ENCODE data around the gene ATP10A. TPM values are rescaled to one million over a fixed set of nuclear protein-coding genes. Genes with fewer than 3 reads are reported as not detected.
A peak's percentile ranks its signal among the peaks of the same experiment; 100 is the strongest.

The ATP10A gene
- total RNA-seq, 2 experiments from 2014 or later = 36.7 to 70.1 TPM

GRCh38 chr15:25879438-25879837 lies 16.3 kb upstream of the ATP10A start:
- H3K27me3 Mint-ChIP-seq = peaks cover 6% of the 10 kb centered on the region
- no peaks in the 10 kb centered on the region for H3K36me3 Mint-ChIP-seq
- CTCF ChIA-PET = interaction anchor here (1.0 to 1.1 kb wide), 2 partner anchors 14 to 96 kb away, joined by 3 read pairs; no protein-coding TSS in a partner anchor
- H3K9me3 Mint-ChIP-seq (ENCODE audit: low read depth) = no peaks in the 10 kb centered on the region
- no peak overlapping the region for H3K4me3 Mint-ChIP-seq
- no peak for ATAC-seq
- no peak overlapping the region for H3K27ac Mint-ChIP-seq
- H3K4me1 Mint-ChIP-seq = peaks cover 2% of the 10 kb centered on the region
- no peak for DNase-seq

GRCh38 chr15:25877681-25878080 lies 14.6 kb upstream of the ATP10A start:
- Mint-ChIP-seq H3K27ac (no peak overlapping the region), H3K4me3 (no peak overlapping the region), H3K36me3 (no peaks in the 10 kb centered on the region), H3K9me3 (ENCODE audit: low read depth) (no peaks in the 10 kb centered on the region), H3K4me1 (peaks cover 2% of the 10 kb centered on the region), H3K27me3 (no peaks in the 10 kb centered on the region)
- CTCF ChIA-PET = no interaction called here
- ATAC-seq (no peak), DNase-seq (no peak)

DNA sequence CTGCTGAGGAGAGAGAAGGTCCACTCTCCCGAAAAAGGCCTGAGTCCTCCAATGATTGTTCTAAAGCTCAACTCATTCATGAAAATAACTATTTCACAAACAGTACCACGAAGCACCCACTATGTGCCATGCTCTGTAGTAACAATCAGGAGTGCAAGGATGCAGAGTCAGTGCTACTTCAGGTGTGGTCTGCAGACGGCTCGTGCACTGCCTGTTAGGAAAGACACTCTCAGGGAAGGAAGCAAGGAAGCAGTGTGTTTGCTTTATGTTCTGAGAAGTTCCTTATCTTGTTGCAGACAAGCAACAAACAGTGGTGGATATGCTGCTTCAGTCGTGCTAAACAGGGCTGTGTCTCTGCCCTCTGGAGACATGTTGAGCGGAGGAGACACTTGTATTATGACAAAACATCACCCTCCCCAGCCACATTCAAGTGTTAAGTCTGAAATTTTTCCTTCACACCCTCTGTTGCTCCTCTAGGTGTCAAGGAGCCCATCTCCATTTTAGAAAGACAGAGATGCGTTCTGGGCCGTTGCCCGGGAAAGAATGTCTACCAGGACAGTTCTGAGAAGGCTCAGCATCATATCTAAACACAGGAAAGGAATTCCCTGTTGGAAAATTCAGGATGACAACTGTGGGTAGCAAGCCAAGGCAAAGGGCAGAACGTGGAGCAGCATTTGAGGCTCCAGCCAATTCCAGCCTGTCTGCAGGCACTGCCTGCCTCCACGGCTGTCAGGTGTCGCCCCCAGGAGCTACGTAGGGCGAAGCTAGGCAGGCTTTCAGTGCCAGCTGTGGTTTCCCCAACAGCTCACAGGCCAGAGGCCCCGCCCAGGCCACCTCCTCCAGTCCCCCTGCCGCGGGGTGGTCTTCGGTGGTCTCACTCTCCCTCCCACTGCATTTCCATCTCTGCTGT lies 13.4 kb upstream of the ATP10A start:
- no peak for DNase-seq
- CTCF ChIA-PET = no interaction called here
- ATAC-seq = no peak
- peaks cover 2% of the 10 kb centered on the region for H3K4me1 Mint-ChIP-seq
- no peaks in the 10 kb centered on the region for H3K36me3 Mint-ChIP-seq
- H3K27me3 Mint-ChIP-seq = no peaks in the 10 kb centered on the region
- H3K9me3 Mint-ChIP-seq (ENCODE audit: low read depth) = no peaks in the 10 kb centered on the region
- no peak overlapping the region for H3K4me3 Mint-ChIP-seq
- H3K27ac Mint-ChIP-seq = no peak overlapping the region

DNA sequence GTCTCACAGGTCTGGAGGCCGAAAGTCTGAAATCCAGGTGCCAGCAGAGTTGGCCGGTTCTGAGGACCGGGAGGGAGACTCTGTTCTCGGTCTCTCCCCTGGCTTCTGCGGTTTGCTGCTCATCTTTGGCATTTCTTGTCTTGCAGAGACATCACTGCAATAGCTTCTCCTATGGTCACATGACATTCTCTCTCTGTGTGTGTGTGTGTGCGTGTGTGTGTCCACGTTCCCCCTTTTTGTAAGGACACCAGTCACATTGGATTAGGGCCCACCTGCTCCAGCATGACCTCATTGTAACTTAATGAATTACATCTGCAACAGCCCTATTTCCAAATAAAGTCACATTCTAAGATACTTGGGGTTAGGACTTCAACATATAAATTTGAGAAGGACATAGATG lies 12.4 kb upstream of the ATP10A start:
- H3K4me1 Mint-ChIP-seq = peaks cover 2% of the 10 kb centered on the region
- no peak overlapping the region for H3K4me3 Mint-ChIP-seq
- ATAC-seq (no peak), DNase-seq (no peak)
- no peaks in the 10 kb centered on the region for H3K9me3 Mint-ChIP-seq (ENCODE audit: low read depth)
- CTCF ChIA-PET = no interaction called here
- H3K27ac Mint-ChIP-seq = no peak overlapping the region
- no peaks in the 10 kb centered on the region for H3K36me3 Mint-ChIP-seq
- H3K27me3 Mint-ChIP-seq = no peaks in the 10 kb centered on the region

GRCh38 chr15:25874379-25874778 lies 11.3 kb upstream of the ATP10A start:
- ATAC-seq (no peak), DNase-seq (no peak)
- Mint-ChIP-seq H3K27me3 (no peaks in the 10 kb centered on the region), H3K27ac (no peak overlapping the region), H3K36me3 (no peaks in the 10 kb centered on the region), H3K4me1 (peaks cover 6% of the 10 kb centered on the region), H3K9me3 (ENCODE audit: low read depth) (no peaks in the 10 kb centered on the region), H3K4me3 (no peak overlapping the region)
- CTCF ChIA-PET = no interaction called here

GRCh38 chr15:25871403-25871802 lies 8.3 kb upstream of the ATP10A start:
- CTCF ChIA-PET = interaction anchor here (1.3 kb wide), 1 partner anchor 88 kb away, joined by 3 read pairs; no protein-coding TSS in a partner anchor
- DNase-seq = no peak
- Mint-ChIP-seq H3K36me3 (no peaks in the 10 kb centered on the region), H3K27ac (no peak overlapping the region), H3K4me1 (peaks cover 6% of the 10 kb centered on the region), H3K4me3 (no peak overlapping the region), H3K9me3 (ENCODE audit: low read depth) (no peaks in the 10 kb centered on the region), H3K27me3 (peaks cover 4% of the 10 kb centered on the region)
- ATAC-seq = no peak

DNA sequence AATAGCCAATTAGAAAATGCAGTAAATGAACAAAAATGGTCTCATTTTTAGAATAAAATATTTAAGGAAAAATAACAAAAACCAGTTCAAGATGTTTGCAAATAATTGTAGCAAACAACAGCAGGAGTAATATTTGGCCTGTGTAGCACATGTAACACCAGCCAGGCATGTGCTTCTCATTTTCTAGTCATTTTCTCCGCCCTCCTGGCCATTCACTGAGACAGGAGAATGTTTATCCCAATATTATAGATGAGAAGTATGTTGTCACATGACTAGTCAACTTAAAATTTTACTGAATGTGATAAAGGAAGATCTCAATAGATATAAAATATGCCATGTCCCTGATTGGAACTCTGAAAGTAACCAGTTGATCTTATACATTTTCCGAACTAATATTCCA lies 7.8 kb upstream of the ATP10A start:
- H3K9me3 Mint-ChIP-seq (ENCODE audit: low read depth) = no peaks in the 10 kb centered on the region
- DNase-seq (no peak), ATAC-seq (no peak)
- no peaks in the 10 kb centered on the region for H3K36me3 Mint-ChIP-seq
- H3K4me3 Mint-ChIP-seq = no peak overlapping the region
- no peak overlapping the region for H3K27ac Mint-ChIP-seq
- H3K27me3 Mint-ChIP-seq = peaks cover 6% of the 10 kb centered on the region
- CTCF ChIA-PET = interaction anchor here (1.3 kb wide), 1 partner anchor 87 kb away, joined by 3 read pairs; no protein-coding TSS in a partner anchor
- H3K4me1 Mint-ChIP-seq = peaks cover 6% of the 10 kb centered on the region

DNA sequence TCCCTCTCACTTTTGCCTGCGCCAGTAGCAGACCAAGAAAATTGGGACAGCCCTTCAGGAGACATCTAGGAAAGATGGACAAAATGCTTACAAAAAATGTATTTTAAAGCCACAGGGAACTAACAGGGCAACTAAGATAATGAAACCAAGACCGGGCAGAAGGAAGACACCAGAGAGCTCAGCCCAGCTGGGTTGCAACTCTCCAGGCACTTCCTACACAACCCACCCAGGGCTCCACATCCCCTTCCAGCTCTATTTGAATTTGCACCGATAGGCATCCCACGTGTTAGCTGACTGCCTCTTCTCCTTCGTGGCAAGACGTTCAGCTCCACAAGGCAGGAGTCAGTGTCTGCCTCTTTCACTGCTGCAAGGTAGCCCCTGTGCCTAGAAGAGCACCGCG lies 6.6 kb upstream of the ATP10A start:
- H3K27me3 Mint-ChIP-seq = peaks cover 6% of the 10 kb centered on the region
- CTCF ChIA-PET = interaction anchor here (1.1 kb wide), 1 partner anchor 33 kb away, joined by 3 read pairs; no protein-coding TSS in a partner anchor
- H3K27ac Mint-ChIP-seq = no peak overlapping the region
- H3K9me3 Mint-ChIP-seq (ENCODE audit: low read depth) = no peaks in the 10 kb centered on the region
- DNase-seq (no peak), ATAC-seq (no peak)
- no peaks in the 10 kb centered on the region for H3K36me3 Mint-ChIP-seq
- peaks cover 6% of the 10 kb centered on the region for H3K4me1 Mint-ChIP-seq
- H3K4me3 Mint-ChIP-seq = no peak overlapping the region

DNA sequence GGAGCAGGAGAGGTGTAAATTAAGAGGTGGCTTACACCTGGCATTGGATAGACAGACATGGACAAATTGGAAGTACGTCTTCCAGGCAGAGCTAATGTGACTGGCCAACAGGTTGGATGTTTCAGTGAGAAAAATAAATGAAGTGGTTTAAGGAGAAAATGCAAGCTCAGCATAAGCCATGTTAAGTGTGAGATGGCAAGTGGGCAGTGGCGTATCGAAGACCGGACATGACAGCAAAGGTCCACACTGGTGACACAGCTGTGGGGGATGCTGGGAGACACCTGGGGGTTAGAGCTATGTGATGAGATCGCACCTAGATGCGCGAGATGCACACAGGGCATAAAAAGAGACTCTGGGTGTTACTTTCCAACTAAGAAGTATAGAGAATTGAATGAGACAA lies 3.7 kb upstream of the ATP10A start:
- H3K9me3 Mint-ChIP-seq (ENCODE audit: low read depth) = no peaks in the 10 kb centered on the region
- no peak overlapping the region for H3K27ac Mint-ChIP-seq
- H3K36me3 Mint-ChIP-seq = peaks cover 1% of the 10 kb centered on the region
- peaks cover 11% of the 10 kb centered on the region for H3K4me1 Mint-ChIP-seq
- CTCF ChIA-PET = no interaction called here
- no peak overlapping the region for H3K4me3 Mint-ChIP-seq
- ATAC-seq (no peak), DNase-seq (no peak)
- peaks cover 6% of the 10 kb centered on the region for H3K27me3 Mint-ChIP-seq

DNA sequence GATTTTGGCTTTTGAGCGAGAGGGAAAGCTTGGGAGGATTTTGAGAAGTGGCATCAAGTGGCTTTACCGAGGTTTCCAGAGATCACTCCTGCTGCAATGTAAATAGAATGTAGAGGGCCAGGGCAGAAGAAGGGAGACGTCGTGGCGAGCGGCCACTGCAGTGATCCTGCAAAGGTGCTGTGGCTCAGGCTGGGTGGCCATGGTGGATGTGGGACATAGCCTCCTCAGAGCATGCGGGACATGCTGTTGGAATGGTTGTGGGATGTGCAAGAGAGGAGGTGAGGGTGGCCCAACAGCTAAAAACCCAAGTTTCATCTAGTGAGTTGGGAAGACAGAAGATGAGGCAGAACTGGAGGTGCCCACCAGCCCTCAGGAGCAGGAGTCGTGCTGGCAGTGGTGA lies 3.1 kb upstream of the ATP10A start:
- no peak overlapping the region for H3K27ac Mint-ChIP-seq
- no peak overlapping the region for H3K4me3 Mint-ChIP-seq
- no peak for ATAC-seq
- CTCF ChIA-PET = no interaction called here
- H3K9me3 Mint-ChIP-seq (ENCODE audit: low read depth) = no peaks in the 10 kb centered on the region
- H3K36me3 Mint-ChIP-seq = peaks cover 7% of the 10 kb centered on the region
- peaks cover 11% of the 10 kb centered on the region for H3K4me1 Mint-ChIP-seq
- H3K27me3 Mint-ChIP-seq = peaks cover 6% of the 10 kb centered on the region
- DNase-seq = no peak

GRCh38 chr15:25864966-25865365 lies 1.8 kb upstream of the ATP10A start:
- CTCF ChIA-PET = interaction anchor here (1.3 kb wide), 1 partner anchor 15 kb away, joined by 3 read pairs; no protein-coding TSS in a partner anchor
- Mint-ChIP-seq H3K4me3 (peak overlapping the region; percentile 2), H3K36me3 (peaks cover 19% of the 10 kb centered on the region), H3K4me1 (peaks cover 17% of the 10 kb centered on the region), H3K27me3 (peaks cover 6% of the 10 kb centered on the region), H3K27ac (no peak overlapping the region), H3K9me3 (ENCODE audit: low read depth) (no peaks in the 10 kb centered on the region)
- ATAC-seq (no peak), DNase-seq (no peak)

GRCh38 chr15:25863968-25864580 lies 947 bp upstream of the ATP10A start:
- H3K4me3 Mint-ChIP-seq = peak overlapping the region; percentile 73
- peaks cover 19% of the 10 kb centered on the region for H3K4me1 Mint-ChIP-seq
- no peak for ATAC-seq
- H3K27me3 Mint-ChIP-seq = peaks cover 6% of the 10 kb centered on the region
- H3K9me3 Mint-ChIP-seq (ENCODE audit: low read depth) = no peaks in the 10 kb centered on the region
- CTCF ChIA-PET = interaction anchor here (1.0 to 1.3 kb wide), 2 partner anchors 16 to 70 kb away, joined by 3 read pairs; no protein-coding TSS in a partner anchor
- peak overlapping the region; percentile 86 for H3K27ac Mint-ChIP-seq
- no peak for DNase-seq
- peaks cover 24% of the 10 kb centered on the region for H3K36me3 Mint-ChIP-seq

GRCh38 chr15:25862472-25863110 lies 536 bp downstream of the ATP10A start:
- Mint-ChIP-seq H3K36me3 (peaks cover 36% of the 10 kb centered on the region), H3K27ac (peak overlapping the region; percentile 94), H3K27me3 (peaks cover 4% of the 10 kb centered on the region), H3K9me3 (ENCODE audit: low read depth) (no peaks in the 10 kb centered on the region), H3K4me3 (peak overlapping the region; percentile 96), H3K4me1 (peaks cover 32% of the 10 kb centered on the region)
- DNase-seq (peak; percentile 59), ATAC-seq (peak; percentile 38)
- CTCF ChIA-PET = interaction anchor here (1.0 to 3.5 kb wide), 5 partner anchors 12 to 79 kb away, joined by 3 to 18 read pairs (median 6); no protein-coding TSS in a partner anchor

Data from activated CD8-positive, alpha-beta memory T cell treated with anti-CD3 and anti-CD28 coated beads, Interleukin-2, amount 10 ng/mL, durations not matched to agents 7 days and 5 days (primary cell).